ENCODE data around the gene TUBA4B. TPM values are rescaled to one million over a fixed set of nuclear protein-coding genes. Genes with fewer than 3 reads are reported as not detected.

Gene TUBA4B
- total RNA-seq, 1 donor from 2014 or later = not detected

- TF ChIP-seq, protein P1, sequence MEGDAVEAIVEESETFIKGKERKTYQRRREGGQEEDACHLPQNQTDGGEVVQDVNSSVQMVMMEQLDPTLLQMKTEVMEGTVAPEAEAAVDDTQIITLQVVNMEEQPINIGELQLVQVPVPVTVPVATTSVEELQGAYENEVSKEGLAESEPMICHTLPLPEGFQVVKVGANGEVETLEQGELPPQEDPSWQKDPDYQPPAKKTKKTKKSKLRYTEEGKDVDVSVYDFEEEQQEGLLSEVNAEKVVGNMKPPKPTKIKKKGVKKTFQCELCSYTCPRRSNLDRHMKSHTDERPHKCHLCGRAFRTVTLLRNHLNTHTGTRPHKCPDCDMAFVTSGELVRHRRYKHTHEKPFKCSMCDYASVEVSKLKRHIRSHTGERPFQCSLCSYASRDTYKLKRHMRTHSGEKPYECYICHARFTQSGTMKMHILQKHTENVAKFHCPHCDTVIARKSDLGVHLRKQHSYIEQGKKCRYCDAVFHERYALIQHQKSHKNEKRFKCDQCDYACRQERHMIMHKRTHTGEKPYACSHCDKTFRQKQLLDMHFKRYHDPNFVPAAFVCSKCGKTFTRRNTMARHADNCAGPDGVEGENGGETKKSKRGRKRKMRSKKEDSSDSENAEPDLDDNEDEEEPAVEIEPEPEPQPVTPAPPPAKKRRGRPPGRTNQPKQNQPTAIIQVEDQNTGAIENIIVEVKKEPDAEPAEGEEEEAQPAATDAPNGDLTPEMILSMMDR (IDR thresholded peaks at IDR 0.05) = peak; percentile 96
- no peak overlapping the region for H3K4me3 Mint-ChIP-seq (ENCODE audit: unreplicated experiment)
- H3K9me3 Mint-ChIP-seq (ENCODE audit: unreplicated experiment) = no peaks in the 10 kb centered on the region
- peak; percentile 96 for DNase-seq (ENCODE audit: extremely low spot score, unreplicated experiment)
- H3K27ac Mint-ChIP-seq (ENCODE audit: unreplicated experiment) = no peak overlapping the region
- no peaks in the 10 kb centered on the region for H3K36me3 Mint-ChIP-seq (ENCODE audit: unreplicated experiment)
- peaks cover 43% of the 10 kb centered on the region for H3K27me3 Mint-ChIP-seq (ENCODE audit: unreplicated experiment)
- peaks cover 10% of the 10 kb centered on the region for H3K4me1 Mint-ChIP-seq (ENCODE audit: unreplicated experiment)
Measured at GRCh38 chr2:219298759-219299371, 45.8 kb downstream of the TUBA4B start.

DNA sequence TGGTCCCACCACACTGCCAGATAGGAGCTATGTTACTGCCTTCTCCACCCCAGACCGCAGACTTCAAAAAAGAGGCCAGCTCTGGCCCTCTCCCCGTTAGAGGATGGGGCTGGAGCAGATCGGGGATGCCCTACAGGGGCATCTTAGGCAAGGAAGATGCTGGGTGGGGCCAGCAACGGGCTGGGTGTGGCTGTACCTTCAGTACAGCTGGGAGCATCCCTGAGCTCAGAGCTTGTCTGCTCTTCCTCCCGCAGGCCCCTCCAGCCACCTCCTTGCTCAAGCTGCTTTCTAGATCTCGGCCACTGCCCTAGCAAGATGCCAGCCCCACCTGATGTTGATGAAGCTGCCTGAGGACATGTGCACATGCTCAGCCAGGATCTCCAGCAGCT lies 46.3 kb downstream of the TUBA4B start:
- H3K9me3 Mint-ChIP-seq (ENCODE audit: unreplicated experiment) = no peaks in the 10 kb centered on the region
- peaks cover 45% of the 10 kb centered on the region for H3K27me3 Mint-ChIP-seq (ENCODE audit: unreplicated experiment)
- no peak overlapping the region for H3K4me3 Mint-ChIP-seq (ENCODE audit: unreplicated experiment)
- DNase-seq (ENCODE audit: extremely low spot score, unreplicated experiment) = no peak
- peaks cover 5% of the 10 kb centered on the region for H3K4me1 Mint-ChIP-seq (ENCODE audit: unreplicated experiment)
- no peak overlapping the region for H3K27ac Mint-ChIP-seq (ENCODE audit: unreplicated experiment)
- H3K36me3 Mint-ChIP-seq (ENCODE audit: unreplicated experiment) = no peaks in the 10 kb centered on the region
- TF ChIP-seq, protein P1 (IDR thresholded peaks at IDR 0.05) = no peak

DNA sequence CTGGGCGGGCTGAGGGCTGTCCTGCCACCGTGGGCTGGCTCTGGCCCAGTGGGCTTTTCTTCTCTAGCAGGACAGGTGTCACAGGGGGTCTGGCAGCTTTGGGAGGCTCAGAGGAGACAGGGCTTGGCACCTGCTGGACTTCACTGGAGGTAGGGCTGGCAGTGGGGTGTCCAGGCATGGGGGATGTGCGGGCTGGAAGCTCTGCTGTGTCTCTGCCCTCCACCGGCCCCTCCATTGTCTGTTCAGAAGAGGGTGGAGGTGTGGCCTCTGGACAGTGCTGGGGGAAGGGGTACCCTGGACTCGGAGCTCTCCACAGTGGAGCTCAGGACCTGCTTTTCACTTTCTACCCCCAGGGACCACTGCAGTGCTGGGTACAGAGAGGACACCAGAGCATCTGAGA lies 47.0 kb downstream of the TUBA4B start:
- no peak overlapping the region for H3K4me3 Mint-ChIP-seq (ENCODE audit: unreplicated experiment)

GRCh38 chr2:219302412-219302968 lies 49.4 kb downstream of the TUBA4B start:
- Mint-ChIP-seq H3K4me1 (ENCODE audit: unreplicated experiment) (no peaks in the 10 kb centered on the region), H3K27ac (ENCODE audit: unreplicated experiment) (no peak overlapping the region), H3K9me3 (ENCODE audit: unreplicated experiment) (no peaks in the 10 kb centered on the region), H3K27me3 (ENCODE audit: unreplicated experiment) (peaks cover 67% of the 10 kb centered on the region), H3K4me3 (ENCODE audit: unreplicated experiment) (no peak overlapping the region), H3K36me3 (ENCODE audit: unreplicated experiment) (no peaks in the 10 kb centered on the region)
- TF ChIP-seq, protein P1 (IDR thresholded peaks at IDR 0.05) = no peak
- no peak for DNase-seq (ENCODE audit: extremely low spot score, unreplicated experiment)

More for the DNA sequence above, 47.0 kb downstream of the TUBA4B start:
- H3K4me1 Mint-ChIP-seq (ENCODE audit: unreplicated experiment) = peaks cover 2% of the 10 kb centered on the region
- no peaks in the 10 kb centered on the region for H3K36me3 Mint-ChIP-seq (ENCODE audit: unreplicated experiment)
- no peak overlapping the region for H3K27ac Mint-ChIP-seq (ENCODE audit: unreplicated experiment)
- H3K9me3 Mint-ChIP-seq (ENCODE audit: unreplicated experiment) = no peaks in the 10 kb centered on the region
- TF ChIP-seq, protein P1 (IDR thresholded peaks at IDR 0.05) = no peak
- peaks cover 52% of the 10 kb centered on the region for H3K27me3 Mint-ChIP-seq (ENCODE audit: unreplicated experiment)
- DNase-seq (ENCODE audit: extremely low spot score, unreplicated experiment) = no peak

GRCh38 chr2:219304223-219304622 lies 51.2 kb downstream of the TUBA4B start:
- TF ChIP-seq, protein P1 (IDR thresholded peaks at IDR 0.05) = no peak
- H3K27me3 Mint-ChIP-seq (ENCODE audit: unreplicated experiment) = peaks cover 68% of the 10 kb centered on the region
- DNase-seq (ENCODE audit: extremely low spot score, unreplicated experiment) = no peak
- peaks cover 7% of the 10 kb centered on the region for H3K4me1 Mint-ChIP-seq (ENCODE audit: unreplicated experiment)
- no peaks in the 10 kb centered on the region for H3K36me3 Mint-ChIP-seq (ENCODE audit: unreplicated experiment)
- no peak overlapping the region for H3K4me3 Mint-ChIP-seq (ENCODE audit: unreplicated experiment)
- H3K9me3 Mint-ChIP-seq (ENCODE audit: unreplicated experiment) = no peaks in the 10 kb centered on the region
- no peak overlapping the region for H3K27ac Mint-ChIP-seq (ENCODE audit: unreplicated experiment)
